Breast epithelium (tissue), 3 donors: Measurements from ENCODE around the gene KLB.

ENCODE experiments used
- CTCF ChIP-seq, 3 donors: fragments of 450-650 bp; IDR thresholded peaks; one replicate each; pipeline ENCODE4 v1.5.1; 2016 to 2017; ENCODE audit warnings: antibody characterized with exemption in 3 of 3, mild to moderate bottlenecking in 3 of 3, moderate library complexity in 3 of 3
- POLR2A ChIP-seq: fragments of 450-650 bp; IDR thresholded peaks from one replicate; pipeline ENCODE4 v1.6.1; 2016; ENCODE audit warnings: antibody characterized with exemption, mild to moderate bottlenecking, moderate library complexity
- POLR2AphosphoS5 ChIP-seq, 3 donors: sonication (generic); formaldehyde crosslinking; IDR thresholded peaks; one replicate each; pipeline ENCODE4 v1.6.1; 2017; ENCODE audit warnings: antibody characterized with exemption in 3 of 3

GRCh38 chr4:39446483-39446841 lies 39.7 kb downstream of the KLB start:
- TF ChIP-seq CTCF (IDR thresholded peaks at IDR 0.05) (no peak), POLR2A (no peak), POLR2AphosphoS5 (IDR thresholded peaks at IDR 0.05) (no peak)
